Lung (tissue), 12 donors: ENCODE results near the gene ELL. TPM values are rescaled to one million over a fixed set of nuclear protein-coding genes. Genes with fewer than 3 reads are reported as not detected.

Experiments used
- ATAC-seq: fragments of 200-7000 bp; cut with Tn5 transposase; one replicate; pipeline ENCODE4 v1.9.1; 2020; ENCODE audit warnings: moderate number of reproducible peaks; ENCODE audit not compliant: insufficient read depth, low FRiP score
- DNase-seq, 3 donors: peaks; one replicate each; pipeline ENCODE4 v3.0.0-alpha.2; 2013 to 2017
- H3K27ac ChIP-seq, 2 donors: one replicate each; pipeline ENCODE4 v1.5.1; 2013; ENCODE audit warnings: mild to moderate bottlenecking in 2 of 2, moderate library complexity in 2 of 2, control low read depth in 1 of 2, inconsistent platforms in 1 of 2, low read depth in 1 of 2, low read length in 1 of 2
- H3K27me3 ChIP-seq, 3 donors: one replicate each; pipeline ENCODE4 v1.5.1; 2013; ENCODE audit warnings: low read length in 2 of 3; ENCODE audit not compliant: control insufficient read depth in 3 of 3, insufficient read depth in 3 of 3
- H3K36me3 ChIP-seq, 4 donors: one replicate each; pipeline ENCODE4 v1.5.1; 2013; ENCODE audit warnings: low read length in 4 of 4, mild to moderate bottlenecking in 1 of 4, moderate library complexity in 1 of 4; ENCODE audit not compliant: control insufficient read depth in 4 of 4, insufficient read depth in 4 of 4
- H3K4me1 ChIP-seq, 5 donors: one replicate each; pipeline ENCODE4 v1.5.1; 2013; ENCODE audit warnings: low read length in 5 of 5, mild to moderate bottlenecking in 2 of 5, moderate library complexity in 1 of 5; ENCODE audit not compliant: control insufficient read depth in 5 of 5, insufficient read depth in 5 of 5
- H3K4me3 ChIP-seq: one replicate; pipeline ENCODE4 v1.5.1; 2013; ENCODE audit warnings: mild to moderate bottlenecking, control low read depth, moderate library complexity
- H3K9ac ChIP-seq, 2 donors: one replicate each; pipeline ENCODE4 v1.5.1; 2013; ENCODE audit warnings: low read length in 2 of 2, control low read depth in 1 of 2; ENCODE audit not compliant: insufficient read depth in 1 of 2
- H3K9me3 ChIP-seq, 4 donors: one replicate each; pipeline ENCODE4 v1.5.1; 2013; ENCODE audit warnings: low read length in 3 of 4, mild to moderate bottlenecking in 1 of 4, moderate library complexity in 1 of 4; ENCODE audit not compliant: control insufficient read depth in 4 of 4, insufficient read depth in 3 of 4
- CTCF ChIP-seq: IDR thresholded peaks from 2 replicates; pipeline ENCODE4 v1.5.1; 2012; ENCODE audit warnings: mild to moderate bottlenecking; ENCODE audit errors: control extremely low read depth, extremely low read depth
- WGBS, 2 donors: extraction: QIAGEN DNeasy Blood & Tissue Kit; methylation state at CpG; one replicate each; pipeline ENCODE4 v1.1.7; 2013; 5-methylcytosine and 5-hydroxymethylcytosine counted together
- polyA plus RNA-seq, 2 donors: library from polyadenylated mRNA; stranded (reverse); fragments of 200-250 nt; gene quantifications; one replicate each; pipeline ENCODE4 v1.2.1, GENCODE V29; 2013
- total RNA-seq, 2 donors: library from RNA; depleted of rRNA in 1 of 2; stranded (reverse); fragments of >200 nt in 1 of 2; gene quantifications; one replicate each; pipeline ENCODE4 v1.2.1, GENCODE V29; 2014 to 2021
- donor health status: control.
- donor health status: control.
- donor health status: Bipolar disorder and iron deficiency.
- donor health status: healthy.
- donor health status: DM: yes; HTN: yes; CAD: no.

The ELL gene
- total and polyA plus RNA-seq, 4 donors: 9.3 to 26.8 (median 20.7) TPM

- Histone ChIP-seq H3K27me3 (no peaks in the 10 kb centered on the region), H3K36me3 (peaks cover 0 to 2% (median 0%) of the 10 kb centered on the region in 4 donors), H3K4me1 (peaks cover 5 to 43% (median 14%) of the 10 kb centered on the region in 5 donors), H3K27ac (peak overlapping the region; percentile 42 to 90), H3K9me3 (no peaks in the 10 kb centered on the region), H3K9ac (no peak overlapping the region), H3K4me3 (no peak overlapping the region)
- 42 to 49% methylated on average over 17 of the region's 17 CpGs for WGBS, 2 donors
- peak; percentile 73 to 88 (median 82) for DNase-seq
- peak; percentile 65 for ATAC-seq
- TF ChIP-seq CTCF: no peak
Measured at GRCh38 chr19:18478545-18479311, 43.1 kb downstream of the ELL start.

- no peaks in the 10 kb centered on the region for H3K27me3 ChIP-seq
- TF ChIP-seq CTCF: no peak
- peak overlapping the region in 1 of 2 donors; percentile 90 for H3K27ac ChIP-seq
- peaks cover 0 to 3% (median 0%) of the 10 kb centered on the region in 4 donors for H3K36me3 ChIP-seq
- H3K4me3 ChIP-seq: no peak overlapping the region
- WGBS, 2 donors: 64 to 85% methylated on average over 7 to 8 of the region's 8 CpGs
- DNase-seq: no peak
- H3K4me1 ChIP-seq: peaks cover 5 to 44% (median 14%) of the 10 kb centered on the region in 5 donors
- ATAC-seq: no peak
- no peak overlapping the region for H3K9ac ChIP-seq
- no peaks in the 10 kb centered on the region for H3K9me3 ChIP-seq
Measured at GRCh38 chr19:18477974-18478373, 43.9 kb downstream of the ELL start.

DNA sequence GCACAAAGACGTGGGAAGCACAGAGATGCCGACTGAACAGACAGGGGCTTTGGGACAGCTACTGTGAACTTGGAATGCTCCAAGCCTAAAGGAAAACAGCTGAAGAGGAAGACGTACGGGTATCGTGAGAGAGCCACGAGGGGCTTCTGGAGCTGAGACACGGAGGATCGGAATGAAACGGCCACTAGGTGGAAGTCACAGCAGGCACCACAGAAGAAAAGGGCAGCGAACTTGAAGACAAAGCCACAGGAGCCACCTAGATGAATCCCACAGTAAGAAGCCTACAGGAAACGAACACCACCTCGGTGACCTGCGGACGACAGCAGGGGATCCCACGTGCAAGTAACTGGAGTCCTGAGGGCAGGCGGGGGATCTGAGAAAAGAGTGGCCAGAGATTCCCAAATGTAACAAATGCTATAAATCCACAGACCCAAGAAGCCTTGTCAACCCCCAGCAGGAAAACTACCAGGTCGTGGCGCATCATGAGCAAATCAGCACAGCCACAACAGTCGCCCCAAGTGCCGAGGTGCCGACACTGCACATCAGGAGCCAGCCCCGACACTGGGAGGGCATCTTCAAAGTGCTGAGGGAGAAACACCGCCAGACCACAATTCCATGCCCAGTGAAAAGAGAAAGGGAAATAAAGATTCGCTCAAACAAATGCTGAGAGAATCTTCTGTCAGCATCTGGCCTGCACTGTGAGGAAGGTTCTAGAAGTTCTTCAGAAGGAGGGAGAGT is 44.7 kb downstream of the ELL start:
- peaks cover 0 to 6% (median 0%) of the 10 kb centered on the region in 4 donors for H3K36me3 ChIP-seq
- H3K27ac ChIP-seq: no peak overlapping the region
- H3K9ac ChIP-seq: no peak overlapping the region
- DNase-seq (no peak), ATAC-seq (no peak)
- H3K4me3 ChIP-seq: no peak overlapping the region
- WGBS, 2 donors: 57 to 75% methylated on average over 24 of the region's 24 CpGs
- no peak for TF ChIP-seq CTCF
- H3K9me3 ChIP-seq: no peaks in the 10 kb centered on the region
- peaks cover 5 to 44% (median 14%) of the 10 kb centered on the region in 5 donors for H3K4me1 ChIP-seq
- H3K27me3 ChIP-seq: no peaks in the 10 kb centered on the region
